HEK293T (cell line): ENCODE measurements around the gene DYDC2.

Experiments used
- CTCF ChIA-PET: fragments of 350-600 bp; formaldehyde crosslinking; extraction: SDS; loops from one replicate; lab custom pipeline; 2021; ENCODE audit warnings: antibody characterized with exemption, inconsistent platforms; lab: Yijun Ruan, JAX
- POLR2A ChIA-PET: fragments of 350-600 bp; formaldehyde crosslinking; extraction: SDS; loops from one replicate; lab custom pipeline; 2020; ENCODE audit warnings: antibody characterized with exemption, inconsistent platforms; lab: Yijun Ruan, JAX
- DNase-seq: peaks from one replicate; pipeline ENCODE4 v3.0.0; 2012; ENCODE audit warnings: mixed read lengths; ENCODE audit errors: extremely low spot score
- ARNT ChIP-seq: fragments of 450-650 bp; IDR thresholded peaks from 2 replicates; pipeline ENCODE4 v1.6.1; 2017; ENCODE audit warnings: mild to moderate bottlenecking
- BHLHE40 ChIP-seq: fragments of 450-650 bp; IDR thresholded peaks from 2 replicates; pipeline ENCODE4 v1.6.1; 2016; ENCODE audit warnings: mild to moderate bottlenecking, moderate library complexity, borderline replicate concordance
- CTBP1 ChIP-seq: fragments of 450-650 bp; IDR thresholded peaks from 2 replicates; pipeline ENCODE4 v1.6.1; 2016; ENCODE audit warnings: borderline replicate concordance
- ELF4 ChIP-seq: fragments of 450-650 bp; IDR thresholded peaks from 2 replicates; pipeline ENCODE4 v1.6.1; 2017; ENCODE audit warnings: antibody characterized with exemption
- FOXA1 ChIP-seq: fragments of 450-650 bp; IDR thresholded peaks from 2 replicates; pipeline ENCODE4 v1.6.1; 2016; ENCODE audit warnings: mild to moderate bottlenecking
- FOXK2 ChIP-seq: fragments of 450-650 bp; IDR thresholded peaks from 2 replicates; pipeline ENCODE4 v1.6.1; 2016; ENCODE audit warnings: mild to moderate bottlenecking
- FOXM1 ChIP-seq: fragments of 450-650 bp; IDR thresholded peaks from 2 replicates; pipeline ENCODE4 v1.6.1; 2017; ENCODE audit warnings: mild to moderate bottlenecking, borderline replicate concordance
- HDGF ChIP-seq: fragments of 450-650 bp; IDR thresholded peaks from 2 replicates; pipeline ENCODE4 v1.6.1; 2017; ENCODE audit warnings: antibody characterized with exemption, borderline replicate concordance
- L3MBTL2 ChIP-seq: fragments of 450-650 bp; conservative IDR thresholded peaks from 2 replicates; pipeline ENCODE4 v1.6.1; 2016; ENCODE audit warnings: mild to moderate bottlenecking
- LEF1 ChIP-seq: fragments of 450-650 bp; IDR thresholded peaks from 2 replicates; pipeline ENCODE4 v1.6.1; 2017; ENCODE audit warnings: mild to moderate bottlenecking, borderline replicate concordance
- NFRKB ChIP-seq: fragments of 450-650 bp; IDR thresholded peaks from 2 replicates; pipeline ENCODE4 v1.6.1; 2016; ENCODE audit warnings: mild to moderate bottlenecking, moderate library complexity
- SP1 ChIP-seq: fragments of 450-650 bp; IDR thresholded peaks from 2 replicates; pipeline ENCODE4 v1.6.1; 2017
- SUZ12 ChIP-seq: fragments of 450-650 bp; IDR thresholded peaks from 2 replicates; pipeline ENCODE4 v1.6.1; 2016; ENCODE audit warnings: mild to moderate bottlenecking
- TARDBP ChIP-seq: fragments of 450-650 bp; IDR thresholded peaks from 2 replicates; pipeline ENCODE4 v1.6.1; 2016
- ZNF384 ChIP-seq: fragments of 450-650 bp; IDR thresholded peaks from 2 replicates; pipeline ENCODE4 v1.6.1; 2016
- TF ChIP-seq, protein P1 (sequence below): fragments of 450-650 bp; IDR thresholded peaks from 2 replicates; pipeline ENCODE4 v1.6.1; 2016

DYDC2 gene, protein sequence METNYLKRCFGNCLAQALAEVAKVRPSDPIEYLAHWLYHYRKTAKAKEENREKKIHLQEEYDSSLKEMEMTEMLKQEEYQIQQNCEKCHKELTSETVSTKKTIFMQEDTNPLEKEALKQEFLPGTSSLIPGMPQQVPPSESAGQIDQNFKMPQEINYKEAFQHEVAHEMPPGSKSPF

DNA sequence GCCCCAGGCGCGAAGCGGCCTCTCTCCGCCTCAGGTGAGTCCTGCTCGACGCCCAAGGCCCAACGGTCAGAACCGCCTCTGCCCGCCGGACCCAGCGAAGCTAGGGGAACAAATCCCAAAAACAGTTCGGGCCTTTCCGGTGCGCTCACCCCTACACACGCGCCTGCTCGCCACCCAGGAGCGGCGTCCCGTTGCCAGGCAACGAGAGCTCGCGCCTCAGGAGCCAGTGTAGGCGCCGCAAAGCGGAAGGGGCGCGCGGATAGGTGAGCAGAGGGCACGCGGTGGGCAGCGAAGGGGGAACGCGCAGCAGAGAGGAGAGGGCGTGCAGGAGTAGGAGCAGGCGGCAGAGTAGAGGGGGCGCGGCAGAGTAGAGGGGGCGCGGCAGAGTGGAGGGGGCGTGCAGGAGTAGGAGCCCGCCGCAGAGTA, at the start of gene DYDC2, which contains the start of gene DYDC1:
DYDC2 (plus strand) TSS at position 219 of the 426 bp plus-strand sequence. CDS start 5,663 bp downstream, outside the sequence.
DYDC1 (minus strand) TSS at position 193 of the 426 bp plus-strand sequence. CDS start 4,154 bp downstream, outside the sequence.
- CTCF ChIA-PET, result no interaction called here
- DNase-seq, result no peak
- POLR2A ChIA-PET, result no interaction called here
- TF ChIP-seq FOXM1 (no peak), FOXA1 (no peak), CTBP1 (no peak), SUZ12 (no peak), TARDBP (no peak), BHLHE40 (no peak), L3MBTL2 (no peak), HDGF (no peak), ARNT (no peak), LEF1 (no peak), FOXK2 (no peak), NFRKB (no peak), ZNF384 (no peak), SP1 (no peak), ELF4 (no peak)
- TF ChIP-seq, protein P1, sequence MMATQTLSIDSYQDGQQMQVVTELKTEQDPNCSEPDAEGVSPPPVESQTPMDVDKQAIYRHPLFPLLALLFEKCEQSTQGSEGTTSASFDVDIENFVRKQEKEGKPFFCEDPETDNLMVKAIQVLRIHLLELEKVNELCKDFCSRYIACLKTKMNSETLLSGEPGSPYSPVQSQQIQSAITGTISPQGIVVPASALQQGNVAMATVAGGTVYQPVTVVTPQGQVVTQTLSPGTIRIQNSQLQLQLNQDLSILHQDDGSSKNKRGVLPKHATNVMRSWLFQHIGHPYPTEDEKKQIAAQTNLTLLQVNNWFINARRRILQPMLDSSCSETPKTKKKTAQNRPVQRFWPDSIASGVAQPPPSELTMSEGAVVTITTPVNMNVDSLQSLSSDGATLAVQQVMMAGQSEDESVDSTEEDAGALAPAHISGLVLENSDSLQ, result no peak

DNA sequence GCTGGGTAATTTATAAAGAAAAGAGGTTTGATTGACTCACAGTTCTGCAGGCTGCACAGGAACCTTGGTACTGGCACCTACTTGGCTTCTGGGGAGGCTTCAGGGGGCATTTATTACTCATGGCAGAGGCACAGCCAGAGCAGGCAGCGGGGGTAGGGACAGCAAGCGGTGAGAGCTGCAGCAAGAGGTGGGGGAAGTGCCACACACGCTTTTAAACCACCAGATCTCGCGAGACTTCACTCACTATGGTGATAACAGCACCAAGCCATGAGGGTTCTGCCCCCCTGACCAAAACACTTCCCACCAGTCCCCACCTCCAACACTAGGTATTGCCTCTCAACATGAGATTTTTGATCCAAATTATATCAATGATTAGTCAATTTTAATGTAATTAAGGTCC, 43.1 kb upstream of the DYDC2 start:
- TF ChIP-seq TARDBP, result no peak
- TF ChIP-seq ARNT, result no peak
- TF ChIP-seq FOXA1, result no peak
- TF ChIP-seq ZNF384, result no peak
- no peak for TF ChIP-seq CTBP1
- ChIA-PET CTCF (no interaction called here), POLR2A (no interaction called here)

DNA sequence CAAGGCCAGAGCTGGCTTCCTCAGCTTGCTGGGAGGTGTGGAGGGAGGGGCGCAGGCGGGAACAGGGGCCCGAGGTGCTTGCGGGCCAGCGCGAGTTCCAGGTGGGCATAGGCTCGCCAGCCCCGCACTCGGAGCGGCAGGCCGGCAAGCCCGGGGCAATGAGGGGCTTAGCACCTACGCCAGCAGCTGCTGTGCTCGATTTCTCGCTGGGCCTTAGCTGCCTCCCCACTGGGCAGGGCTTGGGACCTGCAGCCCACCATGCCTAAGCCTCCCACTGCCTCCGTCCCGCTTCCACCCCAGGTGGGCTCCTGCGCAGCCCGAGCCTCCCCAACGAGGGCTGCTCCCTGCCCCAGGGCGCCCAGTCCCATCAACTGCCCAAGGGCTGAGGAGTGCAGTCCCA, 41.2 kb upstream of the DYDC2 start:
- no peak for DNase-seq
- TF ChIP-seq, protein P1, result no peak
- TF ChIP-seq ARNT (no peak), ZNF384 (no peak), TARDBP (no peak), ELF4 (no peak), CTBP1 (no peak), SUZ12 (no peak), L3MBTL2 (no peak), FOXK2 (no peak), SP1 (no peak), HDGF (no peak), LEF1 (no peak), NFRKB (no peak), FOXM1 (no peak), FOXA1 (no peak), BHLHE40 (no peak)
- POLR2A ChIA-PET, result no interaction called here
- CTCF ChIA-PET, result no interaction called here

More for the DNA sequence above, 43.1 kb upstream of the DYDC2 start:
- no peak for DNase-seq

DNA sequence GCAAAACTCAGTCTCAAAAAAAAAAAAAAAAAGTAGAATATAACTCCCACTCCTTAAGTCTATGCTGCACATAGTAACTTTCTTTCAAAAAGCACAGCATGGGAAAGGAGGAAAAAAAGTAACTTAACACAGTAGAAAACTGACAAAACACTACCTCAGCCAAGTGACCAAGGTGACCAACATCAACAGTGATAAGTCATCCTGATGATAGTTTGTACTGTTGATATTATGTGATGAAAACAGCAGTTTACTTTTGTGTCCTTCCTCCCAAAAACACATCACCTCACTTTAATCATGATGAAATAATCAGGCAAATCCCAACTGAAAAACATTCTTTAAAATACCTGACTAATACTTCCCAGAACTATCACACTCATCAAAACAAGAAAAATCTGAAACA, 37.8 kb upstream of the DYDC2 start:
- DNase-seq, result no peak
- ChIA-PET POLR2A (no interaction called here), CTCF (no interaction called here)
- TF ChIP-seq TARDBP (no peak), NFRKB (no peak), HDGF (no peak), FOXK2 (no peak), BHLHE40 (no peak), ELF4 (no peak), L3MBTL2 (no peak), CTBP1 (no peak), FOXM1 (no peak), ZNF384 (no peak), ARNT (no peak), SP1 (no peak), LEF1 (no peak), FOXA1 (no peak), SUZ12 (no peak)
- TF ChIP-seq, protein P1, result no peak

DNA sequence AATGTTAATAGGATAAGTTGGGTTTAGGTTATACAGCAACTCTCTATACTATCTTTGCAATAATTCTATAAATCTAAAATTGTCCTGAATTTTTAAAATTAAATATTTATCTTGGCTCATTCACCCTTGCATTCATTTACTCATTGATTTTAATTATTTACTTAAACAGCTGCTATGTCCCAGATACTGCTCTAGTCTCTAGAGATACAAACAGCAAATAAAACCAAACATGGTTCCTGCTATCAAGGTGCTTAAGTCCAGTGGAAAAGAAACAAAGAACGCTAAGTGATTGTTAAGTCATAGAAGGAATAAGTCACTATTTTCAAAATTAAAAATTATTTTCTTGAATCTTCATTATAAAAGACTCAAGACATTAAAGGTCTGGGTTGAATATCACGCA, 37.3 kb upstream of the DYDC2 start:
- DNase-seq, result no peak
- TF ChIP-seq, protein P1, result no peak
- TF ChIP-seq BHLHE40, result no peak
- TF ChIP-seq SUZ12, result no peak
- no peak for TF ChIP-seq LEF1
- no peak for TF ChIP-seq HDGF
- CTCF ChIA-PET, result no interaction called here
- POLR2A ChIA-PET, result no interaction called here
